Brain microvascular endothelial cell (primary cell): ENCODE data around the gene VDAC1.
A peak's percentile ranks its signal among the peaks of the same experiment; 100 is the strongest.

ENCODE experiments used
- DNase-seq: peaks from one replicate; pipeline ENCODE4 v3.0.0-alpha.2; 2020
- H3K27ac ChIP-seq: fragments of 250-450 bp; sonication (Bioruptor Pico); 2 replicates; pipeline ENCODE4 v1.5.1; 2020; ENCODE audit warnings: mild to moderate bottlenecking, moderate library complexity
- H3K27me3 ChIP-seq: fragments of 250-450 bp; sonication (Bioruptor Pico); replicated peaks from 2 replicates; pipeline ENCODE4 v1.5.1; 2020; ENCODE audit warnings: mild to moderate bottlenecking
- H3K36me3 ChIP-seq: fragments of 250-450 bp; sonication (Bioruptor Pico); replicated peaks from 2 replicates; pipeline ENCODE4 v1.5.1; 2020; ENCODE audit warnings: mild to moderate bottlenecking
- H3K4me3 ChIP-seq: 2 replicates; pipeline ENCODE4 v1.5.1; 2011; ENCODE audit warnings: low read depth, mild to moderate bottlenecking, control low read depth, low read length, moderate library complexity
- in situ Hi-C: cut with HindIII; loops from 2 replicates; pipeline ENCODE4 v1.10.0; 2017; ENCODE audit warnings: low sequenced_read_pairs, low pct_ligation_motif_present
- TF ChIP-seq, protein P1 (sequence below): IDR thresholded peaks from 2 replicates; pipeline ENCODE4 v1.5.1; 2011; ENCODE audit warnings: low read depth, mild to moderate bottlenecking, moderate library complexity, low read length, control low read depth, inconsistent platforms; ENCODE audit errors: missing control alignments

Gene VDAC1

DNA sequence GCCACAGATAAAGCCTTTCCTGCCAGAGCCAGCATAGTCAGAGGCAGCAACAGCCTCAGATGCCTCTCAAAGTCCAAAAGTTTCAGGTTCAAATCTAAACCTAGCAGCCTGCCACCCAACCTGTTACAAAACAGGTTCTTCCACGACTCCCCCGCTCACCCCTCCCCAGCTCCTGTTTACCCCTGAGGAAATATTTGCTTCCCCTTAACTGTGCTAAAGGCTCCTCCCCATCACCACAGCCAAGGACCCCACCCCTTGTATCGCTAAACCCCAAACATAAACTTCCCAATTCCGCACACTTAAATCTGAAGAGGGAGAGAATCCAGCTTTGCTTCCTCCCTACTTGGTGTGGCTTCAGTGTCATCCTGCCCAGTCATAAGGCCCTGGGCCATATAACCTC lies 15.4 kb upstream of the VDAC1 start:
- DNase-seq, result no peak
- no peaks in the 10 kb centered on the region for H3K36me3 ChIP-seq
- no peak overlapping the region for H3K27ac ChIP-seq
- H3K4me3 ChIP-seq, result no peak overlapping the region
- TF ChIP-seq, protein P1, sequence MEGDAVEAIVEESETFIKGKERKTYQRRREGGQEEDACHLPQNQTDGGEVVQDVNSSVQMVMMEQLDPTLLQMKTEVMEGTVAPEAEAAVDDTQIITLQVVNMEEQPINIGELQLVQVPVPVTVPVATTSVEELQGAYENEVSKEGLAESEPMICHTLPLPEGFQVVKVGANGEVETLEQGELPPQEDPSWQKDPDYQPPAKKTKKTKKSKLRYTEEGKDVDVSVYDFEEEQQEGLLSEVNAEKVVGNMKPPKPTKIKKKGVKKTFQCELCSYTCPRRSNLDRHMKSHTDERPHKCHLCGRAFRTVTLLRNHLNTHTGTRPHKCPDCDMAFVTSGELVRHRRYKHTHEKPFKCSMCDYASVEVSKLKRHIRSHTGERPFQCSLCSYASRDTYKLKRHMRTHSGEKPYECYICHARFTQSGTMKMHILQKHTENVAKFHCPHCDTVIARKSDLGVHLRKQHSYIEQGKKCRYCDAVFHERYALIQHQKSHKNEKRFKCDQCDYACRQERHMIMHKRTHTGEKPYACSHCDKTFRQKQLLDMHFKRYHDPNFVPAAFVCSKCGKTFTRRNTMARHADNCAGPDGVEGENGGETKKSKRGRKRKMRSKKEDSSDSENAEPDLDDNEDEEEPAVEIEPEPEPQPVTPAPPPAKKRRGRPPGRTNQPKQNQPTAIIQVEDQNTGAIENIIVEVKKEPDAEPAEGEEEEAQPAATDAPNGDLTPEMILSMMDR, result no peak
- no peaks in the 10 kb centered on the region for H3K27me3 ChIP-seq
- in situ Hi-C loops, result no loop called here

DNA sequence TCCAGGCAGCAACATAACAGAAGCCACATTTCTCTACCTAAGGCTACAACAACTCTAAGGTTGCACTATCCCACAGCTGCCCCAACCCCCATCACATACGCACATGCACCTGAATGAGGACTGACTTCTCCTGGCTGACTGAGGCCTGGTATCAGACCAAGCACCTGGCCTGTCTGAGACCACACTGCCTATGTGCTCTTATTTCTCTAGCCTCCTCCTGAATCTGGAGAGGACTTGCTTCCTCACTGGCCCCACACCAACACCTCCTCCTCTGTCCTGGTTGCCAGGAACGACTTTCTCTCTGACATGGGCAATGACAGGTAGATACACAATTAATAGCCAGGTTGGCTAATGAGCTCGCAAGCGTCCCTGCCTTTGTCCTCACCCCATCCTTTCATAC lies 14.9 kb upstream of the VDAC1 start:
- H3K27ac ChIP-seq, result no peak overlapping the region
- H3K27me3 ChIP-seq, result no peaks in the 10 kb centered on the region
- no peaks in the 10 kb centered on the region for H3K36me3 ChIP-seq
- in situ Hi-C loops, result no loop called here
- DNase-seq, result no peak
- TF ChIP-seq, protein P1, result no peak
- H3K4me3 ChIP-seq, result no peak overlapping the region

DNA sequence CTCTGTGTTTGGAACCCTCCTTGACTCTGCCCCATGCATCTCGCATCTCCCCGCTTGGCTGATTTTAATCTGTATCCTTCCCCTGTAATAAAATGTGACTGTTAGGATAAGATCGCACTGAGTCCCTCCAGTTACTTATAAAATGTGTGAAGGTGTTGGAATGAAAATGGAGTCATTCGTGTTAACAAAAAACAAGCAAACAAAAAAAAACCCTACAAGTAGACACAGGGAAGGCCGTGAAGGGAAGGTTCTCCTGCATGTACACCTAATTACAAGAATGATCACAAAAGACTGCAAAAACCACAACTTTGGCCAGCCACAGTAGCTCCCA lies 14.2 kb upstream of the VDAC1 start:
- DNase-seq, result no peak
- no peaks in the 10 kb centered on the region for H3K36me3 ChIP-seq
- no peaks in the 10 kb centered on the region for H3K27me3 ChIP-seq
- no peak overlapping the region for H3K4me3 ChIP-seq
- no peak overlapping the region for H3K27ac ChIP-seq
- in situ Hi-C loops, result no loop called here
- TF ChIP-seq, protein P1, result no peak

DNA sequence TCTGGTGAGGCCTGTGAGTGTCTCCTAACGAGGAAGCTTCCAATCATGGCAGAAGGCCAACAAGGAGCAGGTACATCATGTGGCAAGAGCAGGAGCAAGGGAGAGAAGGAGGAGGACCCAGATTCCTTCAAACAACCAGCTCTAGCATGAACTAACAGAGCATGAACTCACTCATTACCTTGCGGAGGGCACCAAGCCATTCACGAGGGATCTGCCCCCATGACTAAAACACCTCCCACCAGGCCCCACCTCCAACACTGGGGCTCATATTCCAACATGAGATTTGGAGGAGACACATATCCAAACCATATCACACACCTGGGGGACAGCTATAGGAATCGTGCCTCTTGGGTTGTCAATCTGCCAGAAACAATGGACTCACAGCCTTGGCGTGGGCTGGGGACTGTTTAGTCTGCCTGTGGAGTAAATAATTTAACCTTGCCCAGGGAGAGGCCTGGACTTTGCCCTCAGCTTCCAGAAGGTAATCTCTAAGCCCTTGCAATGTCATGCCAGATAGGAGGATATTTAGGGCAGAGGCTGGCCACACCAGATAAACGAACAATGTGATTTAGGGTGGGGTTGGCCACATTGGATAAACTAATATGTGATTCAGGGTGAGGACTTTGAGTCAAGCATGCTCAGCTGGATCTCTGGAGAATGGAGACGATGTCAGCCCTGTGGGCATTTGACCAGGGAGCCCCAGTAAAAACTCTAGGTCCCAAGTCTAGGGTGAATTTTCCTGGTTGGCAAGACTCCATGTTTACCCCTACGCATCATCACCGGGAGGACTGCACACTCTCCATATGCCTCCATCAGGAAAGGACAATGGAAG lies 13.6 kb upstream of the VDAC1 start:
- in situ Hi-C loops, result no loop called here

DNA sequence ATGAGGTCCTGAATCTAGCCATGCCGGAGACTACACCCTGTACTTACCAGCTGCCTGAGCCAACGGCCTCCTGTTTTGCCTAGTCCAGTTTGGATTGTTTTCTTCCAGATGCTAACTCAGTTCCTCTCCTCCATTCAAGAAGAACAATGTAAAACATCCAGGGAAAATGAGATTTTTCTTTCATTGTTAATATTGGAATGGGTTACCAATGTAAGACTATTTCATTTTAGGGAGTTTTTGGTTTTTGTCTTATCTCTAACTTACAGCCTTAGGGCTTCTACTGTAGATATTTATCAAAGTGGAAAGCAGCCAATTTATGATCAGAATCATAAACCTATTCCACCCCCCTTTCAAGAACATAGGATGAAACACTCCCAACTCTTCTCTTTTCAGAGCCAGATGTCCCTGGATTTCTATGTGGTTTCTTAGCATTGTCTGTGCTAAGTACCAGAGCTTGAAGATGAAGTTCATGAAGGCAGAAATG lies 3.5 kb upstream of the VDAC1 start:
- H3K27me3 ChIP-seq, result no peaks in the 10 kb centered on the region
- no peak overlapping the region for H3K4me3 ChIP-seq
- in situ Hi-C loops, result no loop called here
- no peaks in the 10 kb centered on the region for H3K36me3 ChIP-seq
- DNase-seq, result no peak
- H3K27ac ChIP-seq, result no peak overlapping the region
- TF ChIP-seq, protein P1, result no peak

More for the DNA sequence above, 13.6 kb upstream of the VDAC1 start:
- no peak for DNase-seq
- H3K27ac ChIP-seq, result no peak overlapping the region
- no peaks in the 10 kb centered on the region for H3K27me3 ChIP-seq
- no peak overlapping the region for H3K4me3 ChIP-seq
- TF ChIP-seq, protein P1, result no peak
- no peaks in the 10 kb centered on the region for H3K36me3 ChIP-seq

DNA sequence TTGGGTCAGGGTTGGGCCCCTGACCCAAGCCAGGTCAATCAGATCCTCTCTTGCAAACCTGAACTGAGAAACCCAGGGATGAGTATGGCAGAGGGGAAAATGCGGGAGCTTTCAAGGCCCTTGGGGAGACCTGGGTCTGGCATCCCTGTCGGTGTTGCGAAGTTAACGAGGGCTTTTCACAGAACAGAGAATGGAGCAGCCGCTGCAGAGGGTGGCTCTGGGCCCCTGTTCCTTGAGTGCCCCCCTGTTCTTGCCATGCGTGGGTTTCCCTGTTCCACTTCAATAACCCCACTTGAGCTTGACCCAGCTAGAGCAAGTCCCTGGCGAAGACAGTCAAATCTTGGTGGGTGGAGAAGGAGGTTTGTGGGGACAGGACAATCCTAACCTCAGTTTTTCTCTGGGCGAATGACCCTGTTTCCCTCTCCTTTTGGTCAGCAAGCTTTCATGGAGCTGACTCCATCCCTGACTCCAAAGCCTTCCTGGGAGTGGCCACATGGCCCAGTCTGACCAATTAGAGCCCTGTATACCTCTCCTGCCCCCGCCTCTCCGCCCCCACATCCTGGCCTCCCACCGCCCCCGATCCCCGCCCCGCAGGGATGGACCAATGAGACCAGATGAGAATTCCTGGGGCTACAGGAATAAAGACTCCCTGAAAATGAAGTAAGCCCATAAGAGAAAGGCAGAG lies 2.9 kb upstream of the VDAC1 start:
- peak; percentile 18 for DNase-seq
- no peak overlapping the region for H3K27ac ChIP-seq
- H3K27me3 ChIP-seq, result no peaks in the 10 kb centered on the region
- no peaks in the 10 kb centered on the region for H3K36me3 ChIP-seq
- no peak overlapping the region for H3K4me3 ChIP-seq
- in situ Hi-C loops, result no loop called here
- TF ChIP-seq, protein P1, result no peak
